Transverse colon (tissue), 4 donors: ENCODE data around the gene WDFY3.

Experiments
- EP300 ChIP-seq: sonication (generic); formaldehyde crosslinking; IDR thresholded peaks from one replicate; pipeline ENCODE4 v1.6.1; 2017; ENCODE audit warnings: antibody characterized with exemption, low read depth
- POLR2A ChIP-seq: fragments of 450-650 bp; IDR thresholded peaks from one replicate; pipeline ENCODE4 v1.6.1; 2016; ENCODE audit warnings: antibody characterized with exemption, mild to moderate bottlenecking, moderate library complexity
- POLR2AphosphoS5 ChIP-seq, 3 donors: sonication (generic); formaldehyde crosslinking; IDR thresholded peaks; one replicate each; pipeline ENCODE4 v1.6.1; 2016; ENCODE audit warnings: antibody characterized with exemption in 3 of 3
- TF ChIP-seq, protein P1 (sequence below), 5 experiments: fragments of 200-600 bp in 3 of 5; fragments of 450-650 bp in 2 of 5; sonication (generic) in 3 of 5; IDR thresholded peaks; 1 replicate in 2 of 5; 2 replicates in 3 of 5; pipeline ENCODE4 v1.5.1; 2016 to 2017; ENCODE audit warnings: antibody characterized with exemption in 5 of 5, inconsistent platforms in 3 of 5, mild to moderate bottlenecking in 2 of 5, moderate library complexity in 1 of 5

DNA sequence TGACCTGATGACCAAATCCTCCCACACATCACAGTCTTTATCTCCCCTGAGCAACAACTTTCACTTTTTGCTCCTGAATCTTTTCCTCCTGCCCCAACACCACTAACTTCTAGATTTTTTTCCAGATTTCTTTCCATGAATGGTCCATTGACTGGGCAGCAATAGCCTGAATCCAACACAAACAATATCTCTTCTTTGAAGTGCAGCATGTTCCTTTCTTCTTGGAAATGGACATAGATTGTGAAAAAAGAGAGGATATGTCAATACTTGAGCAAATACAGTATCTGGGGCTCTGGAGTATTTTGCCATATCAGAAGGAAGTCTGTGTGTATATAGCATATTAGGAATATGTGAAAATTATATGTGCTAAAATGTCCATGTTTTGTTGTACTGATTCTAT lies 328.4 kb downstream of the WDFY3 start:
- TF ChIP-seq POLR2AphosphoS5 (IDR thresholded peaks at IDR 0.05), result no peak
- TF ChIP-seq, protein P1, sequence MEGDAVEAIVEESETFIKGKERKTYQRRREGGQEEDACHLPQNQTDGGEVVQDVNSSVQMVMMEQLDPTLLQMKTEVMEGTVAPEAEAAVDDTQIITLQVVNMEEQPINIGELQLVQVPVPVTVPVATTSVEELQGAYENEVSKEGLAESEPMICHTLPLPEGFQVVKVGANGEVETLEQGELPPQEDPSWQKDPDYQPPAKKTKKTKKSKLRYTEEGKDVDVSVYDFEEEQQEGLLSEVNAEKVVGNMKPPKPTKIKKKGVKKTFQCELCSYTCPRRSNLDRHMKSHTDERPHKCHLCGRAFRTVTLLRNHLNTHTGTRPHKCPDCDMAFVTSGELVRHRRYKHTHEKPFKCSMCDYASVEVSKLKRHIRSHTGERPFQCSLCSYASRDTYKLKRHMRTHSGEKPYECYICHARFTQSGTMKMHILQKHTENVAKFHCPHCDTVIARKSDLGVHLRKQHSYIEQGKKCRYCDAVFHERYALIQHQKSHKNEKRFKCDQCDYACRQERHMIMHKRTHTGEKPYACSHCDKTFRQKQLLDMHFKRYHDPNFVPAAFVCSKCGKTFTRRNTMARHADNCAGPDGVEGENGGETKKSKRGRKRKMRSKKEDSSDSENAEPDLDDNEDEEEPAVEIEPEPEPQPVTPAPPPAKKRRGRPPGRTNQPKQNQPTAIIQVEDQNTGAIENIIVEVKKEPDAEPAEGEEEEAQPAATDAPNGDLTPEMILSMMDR (IDR thresholded peaks at IDR 0.05), result no peak
- TF ChIP-seq POLR2A, result no peak
- no peak for TF ChIP-seq EP300
